Measurements from ENCODE around the gene PLK2. TPM values are rescaled to one million over a fixed set of nuclear protein-coding genes. Genes with fewer than 3 reads are reported as not detected.
A peak's percentile ranks its signal among the peaks of the same experiment; 100 is the strongest.

The PLK2 gene
- 24.6 TPM for total RNA-seq
- 13.0 TPM for polyA plus RNA-seq
- long read RNA-seq, donor 1: 0 reads
- long read RNA-seq, donor 2: 0 reads
- long read RNA-seq, donor 3, partial matches to known transcripts: 0 of 2 reads
- long read RNA-seq, donor 3, other reads (novel, unspliced or antisense): 0 of 2 reads
- long read RNA-seq, donor 4, partial matches to known transcripts: 0 of 3 reads
- long read RNA-seq, donor 4, other reads (novel, unspliced or antisense): 0 of 3 reads
- long read RNA-seq, donor 5, transcript PLK2-206 (2 exons, 625 nt): major isoform, 7 of 13 reads
- long read RNA-seq, donor 5, partial matches to known transcripts: 0 of 13 reads
- long read RNA-seq, donor 5, other reads (novel, unspliced or antisense): 0 of 13 reads
- long read RNA-seq, donor 6, transcript PLK2-201 (14 exons, 2,960 nt): major isoform, 7 of 8 reads
- long read RNA-seq, donor 6, partial matches to known transcripts: 0 of 8 reads
- long read RNA-seq, donor 6, other reads (novel, unspliced or antisense): 0 of 8 reads
- long read RNA-seq, donor 7, partial matches to known transcripts: 0 of 6 reads
- long read RNA-seq, donor 7, other reads (novel, unspliced or antisense): 0 of 6 reads
- long read RNA-seq, donor 8, partial matches to known transcripts: 0 of 3 reads
- long read RNA-seq, donor 8, other reads (novel, unspliced or antisense): 0 of 3 reads
- long read RNA-seq, donor 9, partial matches to known transcripts: 0 of 2 reads
- long read RNA-seq, donor 9, other reads (novel, unspliced or antisense): 0 of 2 reads
- long read RNA-seq, donor 10, partial matches to known transcripts: 0 of 5 reads
- long read RNA-seq, donor 10, other reads (novel, unspliced or antisense): 0 of 5 reads

DNA sequence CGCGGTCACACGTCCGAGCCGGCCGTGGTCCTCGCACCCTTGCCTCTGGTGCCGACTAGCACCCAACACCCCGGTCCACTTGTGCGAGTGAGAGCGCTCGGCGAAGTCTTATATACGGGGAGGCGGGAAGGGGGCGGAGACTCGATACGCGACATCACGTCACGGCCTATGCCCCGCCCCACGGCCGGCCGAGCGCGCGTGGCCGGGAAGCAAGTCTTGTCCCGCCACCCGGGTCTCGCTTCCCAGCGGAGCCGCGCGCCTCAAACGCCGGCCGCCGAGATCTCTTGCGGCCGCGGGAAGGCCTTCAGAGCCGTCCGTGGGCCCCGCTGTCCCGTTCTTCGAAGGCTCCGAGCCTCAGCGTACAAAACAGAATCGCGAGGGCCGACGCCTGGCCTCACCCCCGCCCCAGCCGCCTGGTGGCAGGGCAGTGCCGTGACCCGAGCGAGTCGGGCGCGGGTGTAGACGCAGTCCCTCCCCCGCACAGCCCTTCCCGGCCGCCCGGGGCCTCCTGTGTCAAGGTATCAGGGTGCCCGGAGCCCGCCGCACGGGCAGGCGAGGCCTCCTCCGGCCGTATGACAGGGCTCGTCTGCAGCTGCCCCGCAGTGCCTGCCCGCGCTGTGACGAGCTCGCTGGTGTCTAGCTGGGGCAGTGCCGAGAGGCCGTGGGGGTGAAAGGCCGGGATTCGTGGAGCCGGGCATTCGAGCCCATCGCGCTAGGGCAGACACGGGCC lies at the start of gene PLK2:
TSS of gene PLK2 (minus strand) at position 85 of the 730 bp plus-strand sequence. CDS start 127 bp downstream, outside the sequence.
- WGBS: under 1% methylated on average over 89 of the region's 89 CpGs
- Histone ChIP-seq H3K27ac (ENCODE audit: low read depth in 1 of 2, low read length in 1 of 2) (peak within 1 kb of the TSS; percentile 84 to 88), H3K36me3 (ENCODE audit: control insufficient read depth in 2 of 2, insufficient read depth in 2 of 2, low read length in 1 of 2) (peaks cover 0 to 4% of the 10 kb centered on the region in 2 donors), H3K27me3 (ENCODE audit: control insufficient read depth in 2 of 2, insufficient read depth in 1 of 2, low read length in 1 of 2) (peaks cover 7 to 13% of the 10 kb centered on the region in 2 donors), H3K4me3 (ENCODE audit: low read length in 2 of 2) (peak within 1 kb of the TSS; percentile 67 to 73), H3K4me1 (ENCODE audit: control insufficient read depth in 2 of 2, insufficient read depth in 2 of 2, low read length in 2 of 2) (peaks cover 5 to 7% of the 10 kb centered on the region in 2 donors), H3K9me3 (ENCODE audit: control insufficient read depth in 2 of 2, insufficient read depth in 1 of 2, low read length in 1 of 2) (no peaks in the 10 kb centered on the region)
- peak; percentile 60 to 94 (median 87) for DNase-seq (ENCODE audit: low read depth in 6 of 9, low spot score in 9 of 9)

DNA sequence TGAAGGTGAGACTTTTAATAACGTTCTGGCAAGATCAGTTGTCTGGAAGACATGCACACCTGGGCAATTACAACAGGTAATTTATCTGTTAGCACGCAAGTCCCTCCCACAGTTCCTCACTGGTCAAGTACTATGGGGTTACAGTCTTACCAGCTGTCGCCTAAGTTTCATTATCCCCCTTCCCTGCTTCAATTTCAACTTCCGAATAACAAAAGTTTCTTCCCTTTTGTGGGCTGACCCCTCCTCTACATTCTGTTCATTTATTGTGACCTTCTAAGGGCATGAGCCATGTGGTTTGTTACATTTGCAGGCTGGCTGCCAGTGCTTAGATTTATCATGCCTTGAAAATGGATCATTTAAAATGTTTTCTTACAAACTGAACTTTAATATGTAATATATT lies 47.8 kb upstream of the PLK2 start:
- 91% methylated on average over 4 of the region's 4 CpGs for whole genome bisulfite sequencing
- no peaks in the 10 kb centered on the region for H3K9me3 ChIP-seq (ENCODE audit: control insufficient read depth in 2 of 2, insufficient read depth in 1 of 2, low read length in 1 of 2)
- no peaks in the 10 kb centered on the region for H3K36me3 ChIP-seq (ENCODE audit: control insufficient read depth in 2 of 2, insufficient read depth in 2 of 2, low read length in 1 of 2)

DNA sequence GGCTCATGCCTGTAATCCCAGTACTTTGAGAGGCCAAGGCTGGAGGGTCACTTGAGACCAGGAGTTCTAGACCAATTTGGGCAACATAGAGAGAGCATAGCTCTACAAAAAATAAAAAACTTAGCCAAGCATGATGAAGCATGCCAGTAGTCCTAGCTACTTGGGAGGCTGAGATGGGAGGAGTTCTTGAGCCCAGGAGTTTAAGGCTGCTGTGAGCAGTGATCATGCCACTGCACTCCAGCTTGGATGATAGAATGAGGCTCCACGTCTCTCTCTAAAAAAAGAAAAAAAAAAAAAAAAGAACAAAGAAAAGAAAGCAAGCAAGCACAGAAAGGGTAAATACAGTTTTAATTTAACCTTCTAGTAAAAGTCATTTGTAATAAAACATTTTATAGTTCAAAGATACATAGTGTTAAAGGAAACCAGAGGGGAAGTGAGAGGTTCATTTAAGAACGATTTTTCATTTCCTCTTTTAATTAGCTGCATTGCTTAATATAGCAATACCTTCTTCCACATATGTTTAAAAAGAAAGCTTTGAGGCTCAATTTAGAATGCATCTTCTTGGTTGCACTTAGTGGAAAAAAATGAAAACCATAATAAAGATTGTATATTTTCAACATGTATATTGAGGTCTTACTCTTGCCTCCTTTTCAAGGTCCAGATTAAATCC lies 46.2 kb upstream of the PLK2 start:
- no peaks in the 10 kb centered on the region for H3K27me3 ChIP-seq (ENCODE audit: control insufficient read depth in 2 of 2, insufficient read depth in 1 of 2, low read length in 1 of 2)
- H3K27ac ChIP-seq (ENCODE audit: low read depth in 1 of 2, low read length in 1 of 2): no peak overlapping the region
- no peaks in the 10 kb centered on the region for H3K9me3 ChIP-seq (ENCODE audit: control insufficient read depth in 2 of 2, insufficient read depth in 1 of 2, low read length in 1 of 2)
- WGBS: 18% methylated on average over 2 of the region's 2 CpGs
- no peak for DNase-seq (ENCODE audit: low read depth in 6 of 9, low spot score in 9 of 9)
- no peaks in the 10 kb centered on the region for H3K4me1 ChIP-seq (ENCODE audit: control insufficient read depth in 2 of 2, insufficient read depth in 2 of 2, low read length in 2 of 2)
- H3K4me3 ChIP-seq (ENCODE audit: low read length in 2 of 2): no peak overlapping the region
- H3K36me3 ChIP-seq (ENCODE audit: control insufficient read depth in 2 of 2, insufficient read depth in 2 of 2, low read length in 1 of 2): no peaks in the 10 kb centered on the region

More for the DNA sequence above, 47.8 kb upstream of the PLK2 start:
- H3K27me3 ChIP-seq (ENCODE audit: control insufficient read depth in 2 of 2, insufficient read depth in 1 of 2, low read length in 1 of 2): no peaks in the 10 kb centered on the region
- no peak overlapping the region for H3K4me3 ChIP-seq (ENCODE audit: low read length in 2 of 2)
- DNase-seq (ENCODE audit: low read depth in 6 of 9, low spot score in 9 of 9): no peak
- H3K27ac ChIP-seq (ENCODE audit: low read depth in 1 of 2, low read length in 1 of 2): no peak overlapping the region
- no peaks in the 10 kb centered on the region for H3K4me1 ChIP-seq (ENCODE audit: control insufficient read depth in 2 of 2, insufficient read depth in 2 of 2, low read length in 2 of 2)

DNA sequence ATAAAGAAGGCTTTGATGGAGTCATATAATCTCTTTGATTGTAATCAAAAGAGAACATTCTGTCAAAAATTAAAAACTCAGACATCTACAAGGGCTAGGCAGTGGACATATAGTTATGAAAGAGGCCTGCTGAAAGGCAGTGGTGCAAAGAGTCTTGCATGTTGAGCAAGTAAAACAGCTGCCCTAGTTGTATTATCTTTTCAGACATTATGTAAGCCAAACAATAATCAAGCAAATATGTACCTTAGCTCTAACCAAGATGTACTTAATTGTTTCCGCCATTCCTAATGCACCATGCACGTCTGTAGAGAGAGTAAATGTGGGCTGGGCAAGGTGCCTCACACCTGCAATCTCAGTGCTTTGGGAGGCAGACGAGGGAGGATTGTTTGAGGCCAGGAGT lies 45.6 kb upstream of the PLK2 start:
- no peaks in the 10 kb centered on the region for H3K36me3 ChIP-seq (ENCODE audit: control insufficient read depth in 2 of 2, insufficient read depth in 2 of 2, low read length in 1 of 2)
- no peak overlapping the region for H3K4me3 ChIP-seq (ENCODE audit: low read length in 2 of 2)
- WGBS: 62% methylated on average over 3 of the region's 3 CpGs
- H3K27ac ChIP-seq (ENCODE audit: low read depth in 1 of 2, low read length in 1 of 2): no peak overlapping the region
- H3K9me3 ChIP-seq (ENCODE audit: control insufficient read depth in 2 of 2, insufficient read depth in 1 of 2, low read length in 1 of 2): no peaks in the 10 kb centered on the region
- no peak for DNase-seq (ENCODE audit: low read depth in 6 of 9, low spot score in 9 of 9)
- no peaks in the 10 kb centered on the region for H3K27me3 ChIP-seq (ENCODE audit: control insufficient read depth in 2 of 2, insufficient read depth in 1 of 2, low read length in 1 of 2)
- no peaks in the 10 kb centered on the region for H3K4me1 ChIP-seq (ENCODE audit: control insufficient read depth in 2 of 2, insufficient read depth in 2 of 2, low read length in 2 of 2)

DNA sequence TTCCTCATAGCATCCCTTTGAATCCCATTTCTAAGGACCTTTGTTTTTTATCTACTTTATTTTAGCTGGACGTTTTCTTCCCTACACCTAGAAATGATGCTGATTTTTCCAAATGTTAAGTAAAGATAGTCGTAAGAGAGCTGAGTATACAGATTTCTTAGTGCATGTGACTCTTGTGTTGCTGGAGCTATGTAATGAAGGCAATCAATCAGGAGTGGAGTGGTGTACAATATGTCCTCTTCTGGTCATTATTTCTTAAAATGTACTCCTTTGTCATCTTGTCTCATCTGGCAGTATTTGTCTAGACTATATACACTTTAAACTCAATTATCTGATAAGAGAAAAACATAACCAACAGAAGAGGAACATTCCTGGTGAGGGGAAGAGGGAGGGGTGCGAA lies 44.9 kb upstream of the PLK2 start:
- H3K36me3 ChIP-seq (ENCODE audit: control insufficient read depth in 2 of 2, insufficient read depth in 2 of 2, low read length in 1 of 2): no peaks in the 10 kb centered on the region
- no peak for DNase-seq (ENCODE audit: low read depth in 6 of 9, low spot score in 9 of 9)
- 97% methylated on average over 3 of the region's 3 CpGs for WGBS

DNA sequence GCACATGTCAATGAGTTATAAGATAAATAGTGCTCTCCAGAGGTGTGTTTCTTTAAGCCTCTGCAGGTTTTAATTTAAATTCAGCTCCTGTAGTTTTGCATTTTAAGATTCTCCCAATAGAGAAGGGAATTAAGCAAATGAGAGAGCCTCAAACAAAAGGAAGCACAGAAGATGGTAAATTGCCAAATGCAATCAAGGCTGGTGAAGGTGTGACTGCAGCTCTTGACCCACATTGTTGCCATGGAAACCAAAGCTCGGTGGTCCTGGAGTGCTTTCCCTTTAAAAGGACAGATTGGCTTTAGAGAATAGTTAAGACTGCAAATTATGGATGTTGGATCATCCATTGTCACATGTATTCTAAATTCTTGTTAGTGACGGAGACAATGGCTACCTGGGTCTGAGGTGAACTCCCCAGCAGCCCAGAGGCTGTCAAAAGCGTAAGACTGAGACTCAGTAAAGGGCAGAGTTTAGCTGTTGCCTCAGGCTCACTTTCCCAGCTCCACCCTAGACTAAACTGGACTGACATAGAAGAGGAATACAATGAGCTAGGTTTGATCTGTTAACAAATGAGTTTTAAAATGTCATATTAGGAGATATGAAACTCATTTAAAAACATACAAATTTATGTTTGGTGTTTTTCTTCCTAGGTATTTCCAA lies 43.6 kb upstream of the PLK2 start:
- no peak overlapping the region for H3K4me3 ChIP-seq (ENCODE audit: low read length in 2 of 2)
- no peaks in the 10 kb centered on the region for H3K4me1 ChIP-seq (ENCODE audit: control insufficient read depth in 2 of 2, insufficient read depth in 2 of 2, low read length in 2 of 2)
- H3K27ac ChIP-seq (ENCODE audit: low read depth in 1 of 2, low read length in 1 of 2): no peak overlapping the region
- DNase-seq (ENCODE audit: low read depth in 6 of 9, low spot score in 9 of 9): no peak
- H3K36me3 ChIP-seq (ENCODE audit: control insufficient read depth in 2 of 2, insufficient read depth in 2 of 2, low read length in 1 of 2): no peaks in the 10 kb centered on the region
- WGBS: 92% methylated on average over 3 of the region's 3 CpGs
- H3K27me3 ChIP-seq (ENCODE audit: control insufficient read depth in 2 of 2, insufficient read depth in 1 of 2, low read length in 1 of 2): no peaks in the 10 kb centered on the region
- no peaks in the 10 kb centered on the region for H3K9me3 ChIP-seq (ENCODE audit: control insufficient read depth in 2 of 2, insufficient read depth in 1 of 2, low read length in 1 of 2)

More for the DNA sequence above, 44.9 kb upstream of the PLK2 start:
- no peak overlapping the region for H3K4me3 ChIP-seq (ENCODE audit: low read length in 2 of 2)
- H3K27me3 ChIP-seq (ENCODE audit: control insufficient read depth in 2 of 2, insufficient read depth in 1 of 2, low read length in 1 of 2): no peaks in the 10 kb centered on the region
- H3K4me1 ChIP-seq (ENCODE audit: control insufficient read depth in 2 of 2, insufficient read depth in 2 of 2, low read length in 2 of 2): no peaks in the 10 kb centered on the region
- no peaks in the 10 kb centered on the region for H3K9me3 ChIP-seq (ENCODE audit: control insufficient read depth in 2 of 2, insufficient read depth in 1 of 2, low read length in 1 of 2)
- H3K27ac ChIP-seq (ENCODE audit: low read depth in 1 of 2, low read length in 1 of 2): no peak overlapping the region

DNA sequence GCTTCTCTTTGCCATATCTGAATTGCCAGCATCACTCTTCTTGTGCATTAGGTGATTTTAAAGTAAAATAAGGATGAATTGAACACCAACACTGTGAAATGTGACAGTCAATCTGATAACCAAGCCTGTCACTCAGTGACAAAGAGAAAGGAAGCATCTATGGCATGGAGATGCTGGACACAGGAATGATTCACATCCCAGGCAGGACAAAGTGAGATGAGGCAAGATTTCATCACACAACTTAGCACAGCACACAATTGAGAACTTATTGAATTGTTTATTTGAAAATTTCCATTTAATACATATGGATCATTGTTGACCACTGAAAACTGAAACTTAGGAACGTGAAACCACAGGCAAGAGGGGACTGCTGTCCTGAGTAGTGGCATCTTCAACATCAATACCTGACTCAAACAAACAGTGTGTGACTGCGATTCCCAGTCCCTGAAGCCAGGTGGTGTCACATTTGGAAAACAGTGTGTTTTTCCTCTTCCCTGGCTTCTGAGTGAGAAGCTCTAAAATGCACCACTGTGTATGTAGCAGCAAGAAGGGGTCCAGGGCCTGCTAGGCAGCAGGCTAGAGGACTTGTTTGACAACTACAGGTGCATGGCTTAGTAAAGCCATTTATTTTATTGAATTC lies 42.0 kb upstream of the PLK2 start:
- no peaks in the 10 kb centered on the region for H3K36me3 ChIP-seq (ENCODE audit: control insufficient read depth in 2 of 2, insufficient read depth in 2 of 2, low read length in 1 of 2)
- no peaks in the 10 kb centered on the region for H3K4me1 ChIP-seq (ENCODE audit: control insufficient read depth in 2 of 2, insufficient read depth in 2 of 2, low read length in 2 of 2)
- DNase-seq (ENCODE audit: low read depth in 6 of 9, low spot score in 9 of 9): no peak
- H3K9me3 ChIP-seq (ENCODE audit: control insufficient read depth in 2 of 2, insufficient read depth in 1 of 2, low read length in 1 of 2): no peaks in the 10 kb centered on the region
- 96% methylated on average over 2 of the region's 2 CpGs for WGBS
- no peaks in the 10 kb centered on the region for H3K27me3 ChIP-seq (ENCODE audit: control insufficient read depth in 2 of 2, insufficient read depth in 1 of 2, low read length in 1 of 2)
- no peak overlapping the region for H3K27ac ChIP-seq (ENCODE audit: low read depth in 1 of 2, low read length in 1 of 2)
- H3K4me3 ChIP-seq (ENCODE audit: low read length in 2 of 2): no peak overlapping the region

DNA sequence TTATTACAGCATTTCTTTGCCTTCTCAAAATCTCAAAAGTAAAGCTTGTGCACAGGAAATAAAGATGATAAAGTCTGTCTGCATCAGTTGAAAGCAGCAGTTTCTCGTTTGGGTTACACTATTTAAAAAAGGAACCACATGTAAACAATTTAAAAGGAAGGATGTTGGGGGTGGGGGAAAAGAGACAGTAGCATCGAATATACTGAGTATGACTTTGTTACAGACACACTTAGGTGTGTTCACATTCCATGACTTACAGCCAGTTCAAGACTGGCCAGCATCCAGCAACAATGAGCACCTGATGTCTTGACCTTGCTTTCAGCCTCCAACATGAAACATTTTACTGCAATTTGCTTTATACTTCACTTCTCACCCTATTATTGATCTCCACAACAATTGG lies 40.1 kb upstream of the PLK2 start:
- Histone ChIP-seq H3K27me3 (ENCODE audit: control insufficient read depth in 2 of 2, insufficient read depth in 1 of 2, low read length in 1 of 2) (no peaks in the 10 kb centered on the region), H3K4me1 (ENCODE audit: control insufficient read depth in 2 of 2, insufficient read depth in 2 of 2, low read length in 2 of 2) (no peaks in the 10 kb centered on the region), H3K9me3 (ENCODE audit: control insufficient read depth in 2 of 2, insufficient read depth in 1 of 2, low read length in 1 of 2) (no peaks in the 10 kb centered on the region), H3K4me3 (ENCODE audit: low read length in 2 of 2) (no peak overlapping the region), H3K36me3 (ENCODE audit: control insufficient read depth in 2 of 2, insufficient read depth in 2 of 2, low read length in 1 of 2) (no peaks in the 10 kb centered on the region), H3K27ac (ENCODE audit: low read depth in 1 of 2, low read length in 1 of 2) (no peak overlapping the region)
- WGBS: 2% methylated on average over 2 of the region's 2 CpGs
- peak in 4 of 9 donors; percentile 27 to 83 (median 54) for DNase-seq (ENCODE audit: low read depth in 6 of 9, low spot score in 9 of 9)

Measured in thymus (tissue), 14 donors.